ENCODE data around the gene SENP5. TPM values are rescaled to one million over a fixed set of nuclear protein-coding genes. Genes with fewer than 3 reads are reported as not detected.

Gene SENP5
- total and polyA plus RNA-seq, 2 experiments from 2014 or later, result 8.1 to 30.5 TPM

- Histone ChIP-seq H3K4me3 (no peak overlapping the region), H3K36me3 (no peaks in the 10 kb centered on the region), H3K9me3 (ENCODE audit: low read depth) (no peaks in the 10 kb centered on the region), H3K27me3 (no peaks in the 10 kb centered on the region), H3K4me1 (ENCODE audit: low read depth) (no peaks in the 10 kb centered on the region), H3K27ac (no peak overlapping the region)
- no peak for TF ChIP-seq CTCF (IDR thresholded peaks at IDR 0.05; ENCODE audit: low read depth, low read length)
- no peak for DNase-seq (ENCODE audit: low read depth in 1 of 2, low spot score in 1 of 2)
Measured at GRCh38 chr3:196886144-196886543, 18.4 kb downstream of the SENP5 start.

- no peak overlapping the region for H3K27ac ChIP-seq
- H3K4me3 ChIP-seq, result no peak overlapping the region
- DNase-seq (ENCODE audit: low read depth in 1 of 2, low spot score in 1 of 2), result no peak
- H3K27me3 ChIP-seq, result no peaks in the 10 kb centered on the region
- no peaks in the 10 kb centered on the region for H3K9me3 ChIP-seq (ENCODE audit: low read depth)
- TF ChIP-seq CTCF (IDR thresholded peaks at IDR 0.05; ENCODE audit: low read depth, low read length), result no peak
- H3K4me1 ChIP-seq (ENCODE audit: low read depth), result no peaks in the 10 kb centered on the region
- no peaks in the 10 kb centered on the region for H3K36me3 ChIP-seq
Measured at GRCh38 chr3:196889844-196890708, 22.4 kb downstream of the SENP5 start.

- H3K4me3 ChIP-seq, result no peak overlapping the region
- no peaks in the 10 kb centered on the region for H3K27me3 ChIP-seq
- H3K9me3 ChIP-seq (ENCODE audit: low read depth), result no peaks in the 10 kb centered on the region
- TF ChIP-seq CTCF (IDR thresholded peaks at IDR 0.05; ENCODE audit: low read depth, low read length), result no peak
- no peaks in the 10 kb centered on the region for H3K4me1 ChIP-seq (ENCODE audit: low read depth)
- no peak overlapping the region for H3K27ac ChIP-seq
- DNase-seq (ENCODE audit: low read depth in 1 of 2, low spot score in 1 of 2), result no peak
- peaks cover under 1% of the 10 kb centered on the region for H3K36me3 ChIP-seq
Measured at GRCh38 chr3:196894557-196895295, 27.0 kb downstream of the SENP5 start.

GRCh38 chr3:196896229-196896628 lies 28.5 kb downstream of the SENP5 start:
- Histone ChIP-seq H3K4me3 (no peak overlapping the region), H3K9me3 (ENCODE audit: low read depth) (no peaks in the 10 kb centered on the region), H3K27me3 (no peaks in the 10 kb centered on the region), H3K4me1 (ENCODE audit: low read depth) (no peaks in the 10 kb centered on the region), H3K27ac (no peak overlapping the region), H3K36me3 (peaks cover 10% of the 10 kb centered on the region)
- DNase-seq (ENCODE audit: low read depth in 1 of 2, low spot score in 1 of 2), result no peak
- no peak for TF ChIP-seq CTCF (IDR thresholded peaks at IDR 0.05; ENCODE audit: low read depth, low read length)

- H3K36me3 ChIP-seq, result peaks cover 55% of the 10 kb centered on the region
- no peaks in the 10 kb centered on the region for H3K9me3 ChIP-seq (ENCODE audit: low read depth)
- H3K27ac ChIP-seq, result no peak overlapping the region
- no peak for TF ChIP-seq CTCF (IDR thresholded peaks at IDR 0.05; ENCODE audit: low read depth, low read length)
- no peak overlapping the region for H3K4me3 ChIP-seq
- H3K4me1 ChIP-seq (ENCODE audit: low read depth), result no peaks in the 10 kb centered on the region
- no peak for DNase-seq (ENCODE audit: low read depth in 1 of 2, low spot score in 1 of 2)
- no peaks in the 10 kb centered on the region for H3K27me3 ChIP-seq
Measured at GRCh38 chr3:196901768-196902167, 34.0 kb downstream of the SENP5 start.
